Heart left ventricle (tissue), 16 donors: ENCODE measurements around the gene LIN28B. TPM values are rescaled to one million over a fixed set of nuclear protein-coding genes. Genes with fewer than 3 reads are reported as not detected.

Experiments used
- ATAC-seq, 4 donors: fragments of 200-7000 bp; cut with Tn5 transposase; one replicate each; pipeline ENCODE4 v1.9.1; 2020 to 2022; ENCODE audit warnings: moderate library complexity in 4 of 4, mild to moderate bottlenecking in 3 of 4, moderate number of reproducible peaks in 1 of 4
- DNase-seq, 5 donors: peaks; one replicate each; pipeline ENCODE4 v3.0.0-alpha.2; 2020
- H3K27ac ChIP-seq, 12 donors: fragments of 200-600 bp; sonication (generic) in 4 of 12; one replicate each; pipeline versions ENCODE4 v1.5.0 to v1.8.0; 2016 to 2022; ENCODE audit warnings: mild to moderate bottlenecking in 2 of 12
- H3K27me3 ChIP-seq, 9 donors: fragments of 200-600 bp; sonication (generic) in 2 of 9; one replicate each; pipeline versions ENCODE4 v1.5.1 to v1.8.0; 2016 to 2022; ENCODE audit warnings: mild to moderate bottlenecking in 3 of 9
- H3K36me3 ChIP-seq, 9 donors: fragments of 200-600 bp; sonication (generic) in 2 of 9; one replicate each; pipeline versions ENCODE4 v1.5.0 to v1.8.0; 2018 to 2022; ENCODE audit warnings: mild to moderate bottlenecking in 2 of 9
- H3K4me1 ChIP-seq, 12 donors: fragments of 200-600 bp; sonication (generic) in 4 of 12; one replicate each; pipeline versions ENCODE4 v1.5.0 to v1.8.0; 2016 to 2022; ENCODE audit warnings: mild to moderate bottlenecking in 3 of 12
- H3K4me3 ChIP-seq, 12 donors: fragments of 200-600 bp; sonication (generic) in 4 of 12; one replicate each; pipeline versions ENCODE4 v1.5.0 to v1.8.0; 2017 to 2022; ENCODE audit warnings: mild to moderate bottlenecking in 9 of 12, moderate library complexity in 4 of 12
- H3K9me3 ChIP-seq, 12 donors: fragments of 200-600 bp; sonication (generic) in 4 of 12; one replicate each; pipeline versions ENCODE4 v1.5.0 to v1.8.0; 2016 to 2022; ENCODE audit warnings: mild to moderate bottlenecking in 1 of 12
- CTCF ChIP-seq, 12 donors: fragments of 200-600 bp; sonication (generic) in 4 of 12; IDR thresholded peaks; one replicate each; pipeline versions ENCODE4 v1.5.0 to v1.8.0; 2018 to 2022; ENCODE audit warnings: antibody characterized with exemption in 12 of 12, mild to moderate bottlenecking in 5 of 12
- POLR2A ChIP-seq, 2 donors: fragments of 450-650 bp; IDR thresholded peaks; one replicate each; pipeline ENCODE4 v1.6.1; 2017; ENCODE audit warnings: antibody characterized with exemption in 2 of 2, mild to moderate bottlenecking in 2 of 2, moderate library complexity in 2 of 2
- WGBS, 4 donors: extraction: QIAGEN DNeasy Blood & Tissue Kit in 2 of 4; methylation state at CpG; one replicate each; pipeline versions ENCODE4 v1.1.5 to v1.1.7; 2013 to 2018; 5-methylcytosine and 5-hydroxymethylcytosine counted together
- intact Hi-C, 10 donors: fragments of 100-400 bp; cut with DNase I; formaldehyde crosslinking; loops; one replicate each; pipeline versions ENCODE4 v1.11.1 to v1.14.2; 2022
- polyA plus RNA-seq, 2 donors: library from polyadenylated mRNA; stranded (reverse); fragments of 200-250 nt; gene quantifications; one replicate each; pipeline ENCODE4 v1.2.3, GENCODE V29; 2013
- total RNA-seq, 9 donors: library from RNA; depleted of rRNA in 2 of 9; stranded (reverse); fragments of >200 nt in 2 of 9; fragmentation: NEBNext Ultra II Directional in 3 of 9; extraction: Animal tissue kit (Norgen Biotek cat#: 25700) in 3 of 9; gene quantifications; one replicate each; pipeline versions ENCODE4 v1.1.0 to v1.2.4, GENCODE V29; 2016 to 2023
- donor health status: ischemic (EF 13 %, LVEDD 7.1; RV severe dilation, severe dysfunction).
- donor health status: healthy with polysubstance abuse.
- donor health status: DM: no; HTN: yes; CAD: no.
- donor health status: DM: no; HTN: no; CAD: no.
- donor health status: ischemic (EF 25% LVEDD 6.9; RV normal size, moderate dysfunction).
- donor health status: ischemic (EF 25% LVEDD 5.7; RV mildly dilated, moderate dysfunction).
- donor health status: healthy.
- donor health status: DM: yes; HTN: yes; CAD: no.
- donor health status: ischemic (EF 35%, LVEDD 5.7; RV mildly dilated, moderate dysfunction).
- donor health status: nonischemic (EF 11% LVEDD 7.7; RV severe dilation, severe dysfunction).
- donor health status: DM: yes; HTN: yes; CAD: no.
- donor health status: PGD.
- donor health status: ischemic (EF 29% LVEDD 5.4; RV normal size, mild dysfunction).
- donor health status: nonischemic (EF 23%, LVEDD 6.1; RV moderate dilation, normal function).

LIN28B gene
- total and polyA plus RNA-seq, 11 donors = not detected

- TF ChIP-seq CTCF (IDR thresholded peaks at IDR 0.05) (peak in 1 of 12 donors; percentile 4), POLR2A (IDR thresholded peaks at IDR 0.05) (no peak)
- intact Hi-C loops = loop anchor here in 5 of 10 donors (1.0 to 10.0 kb wide), 3 partner anchors 133 to 137 kb away; no protein-coding TSS in a partner anchor
- Histone ChIP-seq H3K4me1 (peaks cover 0 to 17% (median 2%) of the 10 kb centered on the region in 12 donors), H3K36me3 (no peaks in the 10 kb centered on the region), H3K27me3 (peaks cover 24 to 93% (median 71%) of the 10 kb centered on the region in 9 donors), H3K4me3 (peak overlapping the region in 4 of 12 donors; percentile 16 to 49 (median 41)), H3K9me3 (peaks cover 0 to 17% (median 0%) of the 10 kb centered on the region in 12 donors), H3K27ac (no peak overlapping the region)
- 7 to 12% (median 9%) methylated on average over 7 of the region's 7 CpGs for WGBS, 4 donors
- ATAC-seq (no peak), DNase-seq (no peak)
These were observed 15.2 kb upstream of the LIN28B start for GRCh38 chr6:104941729-104942091.

DNA sequence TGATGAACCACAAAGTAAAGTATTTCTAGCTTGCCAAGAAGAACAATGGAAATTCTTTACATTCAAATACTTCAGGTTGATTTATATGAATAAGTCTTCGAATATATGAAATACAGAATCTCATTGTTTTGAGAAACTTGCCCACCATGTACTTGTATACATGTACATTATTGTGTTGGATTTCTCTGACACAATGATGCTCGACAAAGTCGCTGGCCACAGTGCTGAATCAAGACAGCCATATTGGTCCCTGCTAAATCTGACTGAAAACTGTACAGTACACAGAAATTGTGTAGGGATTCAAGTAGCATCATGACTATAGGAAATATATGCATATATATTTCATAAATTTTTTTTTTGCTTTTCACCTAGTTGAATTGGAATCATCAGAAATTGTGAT is 13.1 kb upstream of the LIN28B start:
- ATAC-seq (no peak), DNase-seq (no peak)
- Histone ChIP-seq H3K9me3 (peaks cover 0 to 17% (median 0%) of the 10 kb centered on the region in 12 donors), H3K36me3 (no peaks in the 10 kb centered on the region), H3K4me3 (no peak overlapping the region), H3K27ac (no peak overlapping the region), H3K4me1 (peaks cover 0 to 17% (median 2%) of the 10 kb centered on the region in 12 donors), H3K27me3 (peaks cover 24 to 95% (median 73%) of the 10 kb centered on the region in 9 donors)
- intact Hi-C loops = loop anchor here in 4 of 10 donors (5.0 to 10.0 kb wide), 2 partner anchors 131 to 134 kb away; no protein-coding TSS in a partner anchor
- WGBS, 4 donors = 49 to 63% (median 53%) methylated on average over 3 of the region's 3 CpGs
- no peak for TF ChIP-seq POLR2A (IDR thresholded peaks at IDR 0.05)
- TF ChIP-seq CTCF (IDR thresholded peaks at IDR 0.05) = no peak

- WGBS, 4 donors = 56 to 71% (median 59%) methylated on average over 2 of the region's 2 CpGs
- ATAC-seq (no peak), DNase-seq (no peak)
- Histone ChIP-seq H3K4me3 (no peak overlapping the region), H3K27ac (no peak overlapping the region), H3K4me1 (no peaks in the 10 kb centered on the region), H3K9me3 (peaks cover 0 to 4% (median 0%) of the 10 kb centered on the region in 12 donors), H3K36me3 (no peaks in the 10 kb centered on the region), H3K27me3 (peaks cover 20 to 100% (median 89%) of the 10 kb centered on the region in 9 donors)
- TF ChIP-seq POLR2A (IDR thresholded peaks at IDR 0.05) (no peak), CTCF (IDR thresholded peaks at IDR 0.05) (no peak)
- intact Hi-C loops = loop anchor here in 1 of 10 donors (10.0 kb wide), 1 partner anchor 126 kb away; no protein-coding TSS in a partner anchor
These were observed 7.7 kb upstream of the LIN28B start for GRCh38 chr6:104949206-104949605.

GRCh38 chr6:104951677-104952076 is 5.2 kb upstream of the LIN28B start:
- Histone ChIP-seq H3K36me3 (no peaks in the 10 kb centered on the region), H3K27me3 (peaks cover 20 to 100% (median 90%) of the 10 kb centered on the region in 9 donors), H3K27ac (no peak overlapping the region), H3K4me3 (no peak overlapping the region), H3K4me1 (no peaks in the 10 kb centered on the region), H3K9me3 (peaks cover 0 to 4% (median 0%) of the 10 kb centered on the region in 12 donors)
- TF ChIP-seq CTCF (IDR thresholded peaks at IDR 0.05) = no peak
- TF ChIP-seq POLR2A (IDR thresholded peaks at IDR 0.05) = no peak
- DNase-seq (no peak), ATAC-seq (no peak)
- WGBS, 4 donors = 71 to 86% (median 78%) methylated on average over 1 of the region's 1 CpG
- intact Hi-C loops = no loop called here
